HG03175 (cell line): ENCODE measurements around the gene PIP5K1C.

ENCODE experiments used
- ATAC-seq: cut with Tn5 transposase; IDR thresholded peaks from one replicate; pipeline ENCODE4 v1.9.1; 2021; ENCODE audit warnings: mild to moderate bottlenecking, moderate library complexity; ENCODE audit not compliant: unreplicated experiment

PIP5K1C gene

DNA sequence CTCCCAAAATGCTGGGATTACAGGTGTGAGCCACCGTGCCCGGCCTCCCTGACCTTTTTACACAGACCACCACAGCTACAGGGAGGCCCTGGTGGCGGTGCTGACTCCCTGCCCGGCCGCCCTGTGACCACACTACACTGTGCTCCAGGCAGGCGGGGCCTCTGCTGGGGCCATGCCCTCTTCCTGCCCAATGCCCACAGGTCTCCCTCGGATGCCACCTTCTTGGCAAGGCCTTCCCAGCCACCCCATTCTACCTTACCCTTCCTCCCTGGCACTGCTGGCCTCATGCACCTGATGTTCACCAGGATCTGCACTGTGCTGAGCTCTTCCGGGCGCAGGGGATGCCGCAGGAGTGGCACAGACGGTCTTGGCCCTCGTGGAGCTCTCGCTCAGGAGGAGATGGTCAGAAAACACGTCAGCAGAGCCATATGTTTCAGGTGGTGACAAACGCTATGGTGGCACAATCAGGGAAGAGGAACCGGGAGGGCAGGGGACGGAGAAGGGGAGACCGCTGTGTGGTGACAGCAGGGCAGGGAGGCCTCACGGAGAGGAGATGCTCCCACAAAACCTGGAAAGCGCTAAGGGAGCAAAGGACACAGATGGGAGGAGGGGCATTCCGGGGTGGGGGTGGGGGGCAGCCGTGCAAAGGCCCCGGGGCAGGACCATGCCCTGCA lies 4.1 kb downstream of the PIP5K1C start:
- no peak for ATAC-seq

- no peak for ATAC-seq
These were observed 5.0 kb downstream of the PIP5K1C start for GRCh38 chr19:3695124-3695733.

DNA sequence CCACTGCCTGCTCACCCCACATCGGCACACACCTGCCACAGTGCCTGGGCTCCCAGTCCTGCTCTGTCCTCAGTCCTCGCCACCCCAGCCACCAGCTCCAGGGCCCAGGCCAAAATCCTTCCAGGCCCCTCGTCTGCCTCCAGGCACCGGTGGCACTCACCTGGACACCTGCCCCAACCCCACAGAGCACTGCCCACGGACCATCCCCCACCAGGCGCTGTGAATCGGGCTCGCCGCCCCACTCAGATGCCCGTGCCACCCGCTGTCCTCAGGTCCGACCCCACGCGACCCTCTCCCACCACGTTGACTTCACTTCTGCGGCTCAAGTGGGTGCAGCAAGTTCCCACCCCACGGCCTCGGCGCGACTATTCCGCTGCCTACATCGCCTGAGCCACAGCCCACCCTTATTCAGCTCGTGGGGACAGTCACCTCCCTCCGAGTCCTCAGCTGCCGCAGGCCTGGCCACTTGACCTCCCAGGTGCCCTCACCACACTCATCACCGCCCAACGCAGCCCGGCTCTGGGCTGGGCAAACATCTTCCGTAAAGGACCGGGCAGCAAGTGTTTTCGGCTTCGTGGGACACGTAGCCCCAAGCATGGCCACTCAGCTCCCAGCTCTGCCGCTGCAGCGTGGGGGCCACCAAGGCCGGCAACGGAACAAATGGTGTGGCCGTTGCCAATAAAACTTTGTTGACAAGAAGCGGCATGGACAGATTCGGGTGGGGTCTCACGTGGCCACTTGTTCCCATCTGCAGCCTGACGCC lies 5.7 kb downstream of the PIP5K1C start:
- ATAC-seq: no peak

- no peak for ATAC-seq
These were observed 7.0 kb downstream of the PIP5K1C start for GRCh38 chr19:3693025-3693925.

DNA sequence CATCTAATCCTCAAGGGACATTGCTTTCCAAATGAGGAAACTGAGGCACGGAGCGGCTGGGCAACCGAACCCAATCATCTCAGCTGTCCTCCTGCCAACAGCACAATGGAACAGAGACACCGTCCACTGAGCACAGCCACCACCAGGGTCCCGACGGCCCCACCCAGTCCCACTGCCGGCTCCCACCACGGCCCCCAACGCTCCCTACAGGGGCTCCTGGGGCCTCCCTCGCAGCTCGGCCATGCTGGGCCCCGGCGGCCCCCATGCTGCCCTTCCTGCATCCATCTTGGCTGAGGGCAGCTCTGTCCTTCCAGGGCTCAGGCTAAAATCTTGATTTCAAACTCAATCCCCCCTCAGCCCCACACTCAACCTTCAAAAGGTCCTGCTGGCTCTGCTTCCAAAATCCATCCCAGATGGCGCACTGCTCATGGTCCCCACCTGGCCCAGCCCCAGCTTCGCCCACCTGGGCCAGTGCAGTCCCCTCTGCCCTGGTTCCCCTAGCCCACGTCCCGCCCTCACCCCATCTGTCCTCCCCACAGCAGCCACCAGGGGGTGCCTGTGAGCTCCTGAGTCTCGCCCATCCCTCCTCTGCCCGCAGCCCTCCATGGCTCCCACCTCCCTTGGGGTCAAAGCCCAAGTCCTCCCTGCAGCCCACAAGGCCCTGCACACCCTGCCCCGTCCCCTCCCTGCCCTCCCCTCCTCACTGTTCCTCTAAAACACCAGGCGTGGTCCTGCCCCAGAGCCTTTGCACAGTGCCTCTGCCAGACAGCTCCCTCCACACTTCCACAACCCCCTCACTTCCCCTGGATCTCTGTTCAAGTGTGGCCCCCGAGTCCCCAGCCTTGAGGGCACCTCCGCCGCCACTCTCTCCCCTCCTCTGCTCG lies 7.9 kb downstream of the PIP5K1C start:
- no peak for ATAC-seq

DNA sequence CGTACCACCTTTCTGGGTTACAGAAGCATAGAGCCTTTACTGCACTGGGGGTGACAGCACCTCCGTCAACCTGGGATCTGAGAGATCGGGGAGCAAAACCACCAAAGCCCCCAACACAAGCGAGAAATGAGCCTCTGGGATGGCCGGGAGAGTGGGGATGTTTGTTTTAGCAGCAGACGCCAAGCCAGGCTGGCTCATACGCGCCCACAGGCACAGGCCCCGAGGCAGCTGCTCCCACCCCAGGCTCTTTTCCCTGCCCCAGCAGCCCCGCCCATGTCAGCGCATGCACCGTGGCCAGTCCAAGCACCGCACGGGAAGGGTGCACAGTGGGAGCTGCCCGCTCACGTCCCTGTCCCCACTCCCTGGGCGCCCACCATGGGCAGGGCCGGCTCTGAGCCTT lies 8.5 kb downstream of the PIP5K1C start:
- ATAC-seq: no peak

- ATAC-seq: no peak
These were observed 8.9 kb downstream of the PIP5K1C start for GRCh38 chr19:3691372-3691716.

DNA sequence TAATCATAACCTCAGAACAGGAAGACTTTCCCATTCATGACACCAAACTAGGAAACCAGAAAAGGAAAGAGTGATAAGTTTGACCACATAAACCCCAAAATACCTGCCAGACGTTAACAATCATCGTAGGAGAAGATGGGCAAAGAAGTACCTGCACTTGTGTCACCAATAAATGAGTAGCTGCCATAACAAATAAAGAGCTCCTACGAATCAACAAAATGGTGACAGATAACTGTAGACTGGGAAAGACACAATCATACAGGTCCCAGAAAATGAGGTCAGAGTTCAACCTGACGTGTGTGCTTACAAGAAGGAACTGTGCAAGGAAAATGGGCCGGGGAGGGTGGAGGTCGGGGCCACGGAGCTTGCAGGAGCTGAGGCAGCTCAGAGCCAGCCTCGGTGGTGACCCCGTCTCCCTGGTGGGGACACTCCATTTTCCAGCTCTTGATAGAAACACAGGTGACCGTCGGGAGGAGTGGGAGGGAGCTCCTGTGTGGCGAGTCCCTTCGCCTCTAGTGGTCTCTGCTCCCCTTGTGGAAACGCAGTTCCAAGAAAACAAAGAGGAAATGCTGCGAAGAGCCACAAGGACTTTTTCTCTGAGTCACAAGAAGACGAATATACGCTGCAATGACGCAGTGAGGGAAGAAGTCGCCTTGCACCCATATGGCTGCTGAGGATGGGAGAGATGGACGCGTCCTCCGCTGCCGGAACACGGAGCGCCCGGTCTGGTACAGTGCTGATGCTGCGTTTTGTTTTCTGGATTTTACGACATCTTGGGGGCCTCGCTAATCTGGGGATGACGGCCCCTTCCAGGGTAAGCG lies 9.5 kb downstream of the PIP5K1C start:
- ATAC-seq: no peak

DNA sequence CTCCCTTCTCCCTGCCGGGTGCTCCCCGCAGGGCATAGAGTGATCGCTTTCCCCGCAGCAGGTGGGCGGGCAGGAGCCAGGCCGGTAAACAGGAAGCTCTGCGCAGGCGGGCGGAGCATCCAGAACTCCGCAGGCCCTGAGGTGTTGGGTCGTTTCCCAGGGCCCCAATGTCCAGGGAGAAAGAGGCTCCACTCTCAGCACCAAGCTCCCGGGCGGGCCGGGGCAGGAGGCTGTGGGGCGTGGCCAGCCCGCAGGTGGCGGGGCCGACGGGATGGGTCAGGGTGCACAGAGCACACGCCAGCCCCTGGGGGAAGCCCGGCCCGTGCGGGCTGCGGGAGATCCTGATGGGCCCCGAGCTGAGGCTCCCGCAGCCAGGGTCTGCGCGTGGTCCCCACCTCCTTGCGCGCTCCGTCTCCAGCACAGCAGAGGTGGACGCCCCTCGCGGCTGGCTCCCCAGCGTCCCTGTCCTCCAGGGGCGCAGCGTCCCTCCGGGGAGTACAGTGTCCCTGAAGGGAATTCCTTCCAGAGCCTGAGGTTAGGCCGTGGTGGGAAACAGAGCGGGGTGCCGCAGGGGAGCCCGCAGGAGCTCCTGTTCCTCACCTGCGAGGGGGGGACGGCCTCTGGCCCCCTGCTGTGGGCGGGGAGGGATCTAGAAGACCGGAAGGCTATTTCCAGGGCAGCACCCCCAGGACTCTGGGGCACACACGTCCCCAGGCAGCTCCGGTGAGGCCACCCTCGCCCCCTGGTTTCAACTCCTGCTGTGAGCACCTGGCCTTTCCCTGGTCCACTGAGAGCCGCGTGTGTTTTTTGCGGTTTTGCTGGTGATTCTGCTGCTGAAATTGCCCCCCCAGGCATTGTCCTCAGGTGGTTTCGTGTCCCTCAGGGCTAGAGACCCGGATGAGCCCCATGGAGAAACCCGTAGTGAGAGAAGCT lies 12.2 kb downstream of the PIP5K1C start:
- no peak for ATAC-seq

DNA sequence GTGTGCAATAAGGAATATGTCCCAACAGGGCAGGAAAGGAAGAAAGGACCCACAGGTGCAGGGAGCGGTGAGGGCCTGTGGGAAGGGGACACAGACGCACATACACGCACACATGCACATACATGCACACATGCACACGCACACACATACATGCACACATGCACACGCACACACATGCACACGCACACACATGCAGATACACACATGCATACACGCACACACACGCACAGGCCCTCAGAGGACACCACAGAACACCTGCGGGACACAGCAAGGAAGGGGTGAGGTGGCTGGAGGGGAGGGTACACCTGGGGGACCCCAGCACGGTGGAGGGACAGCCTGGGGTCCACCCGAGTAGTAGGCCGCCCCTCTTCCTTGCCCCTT lies 12.9 kb downstream of the PIP5K1C start:
- ATAC-seq: no peak

DNA sequence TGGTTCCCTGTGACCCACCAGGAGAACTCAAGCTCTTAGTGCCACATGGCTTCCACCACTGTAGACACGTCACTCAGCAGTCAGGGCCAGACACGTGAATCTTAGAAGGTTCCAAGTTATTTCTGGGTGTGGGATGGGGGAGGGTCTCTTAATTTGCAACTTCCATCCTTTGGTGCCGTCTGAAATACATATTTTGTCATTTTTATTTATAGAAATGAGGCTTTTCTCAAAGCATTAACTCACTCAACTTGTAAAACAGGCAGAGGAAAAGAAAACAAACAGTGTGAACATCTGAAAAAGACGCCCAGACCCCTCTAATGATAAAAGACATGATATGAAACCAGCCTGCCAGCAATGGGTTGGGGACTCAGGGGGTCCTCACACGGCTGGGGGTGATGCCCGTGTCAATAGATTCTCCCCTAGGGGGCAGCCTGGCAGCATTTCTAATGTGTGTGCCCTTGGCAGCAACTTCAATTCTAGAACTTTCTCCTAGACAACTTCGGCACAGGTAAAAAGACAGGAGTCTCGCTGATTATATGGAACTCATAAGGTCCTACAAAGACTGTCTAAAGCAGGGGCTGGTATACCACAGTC lies 15.4 kb downstream of the PIP5K1C start:
- no peak for ATAC-seq

DNA sequence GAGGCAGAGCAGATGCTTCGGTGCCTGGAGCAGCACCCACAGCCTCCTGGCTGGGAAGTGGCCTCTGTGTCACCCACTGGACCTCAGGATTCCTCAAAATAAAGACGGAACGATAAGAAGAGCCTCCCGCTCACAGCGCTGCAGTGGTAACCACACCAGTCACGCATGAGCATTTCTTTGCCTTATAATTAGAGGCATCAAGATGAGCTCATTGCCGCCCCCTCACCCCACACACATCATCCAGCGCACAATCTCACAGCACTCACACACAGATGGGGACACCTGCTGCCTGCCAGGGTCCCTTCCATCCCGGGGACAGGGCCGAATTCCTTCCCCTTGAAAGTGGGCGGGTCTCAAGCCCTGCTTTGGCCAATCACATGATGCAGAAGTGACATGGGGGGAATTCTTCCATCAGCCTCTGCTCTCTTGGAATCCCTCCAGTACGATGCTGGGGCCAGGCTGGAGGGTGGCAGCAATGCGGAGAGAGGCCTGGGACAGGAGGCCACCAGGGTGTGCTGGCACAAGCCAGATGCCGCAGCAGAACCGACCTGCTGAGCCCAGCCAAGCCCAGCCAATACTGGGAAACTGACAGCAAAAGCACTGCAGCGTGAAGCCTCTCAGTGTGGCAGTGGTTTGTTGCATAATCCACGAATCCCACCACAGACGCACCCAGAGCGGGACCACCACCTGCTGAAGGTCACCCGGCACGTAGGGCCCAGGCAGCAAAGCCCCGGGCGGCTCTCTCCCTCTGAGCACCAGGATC lies 16.0 kb downstream of the PIP5K1C start:
- no peak for ATAC-seq

DNA sequence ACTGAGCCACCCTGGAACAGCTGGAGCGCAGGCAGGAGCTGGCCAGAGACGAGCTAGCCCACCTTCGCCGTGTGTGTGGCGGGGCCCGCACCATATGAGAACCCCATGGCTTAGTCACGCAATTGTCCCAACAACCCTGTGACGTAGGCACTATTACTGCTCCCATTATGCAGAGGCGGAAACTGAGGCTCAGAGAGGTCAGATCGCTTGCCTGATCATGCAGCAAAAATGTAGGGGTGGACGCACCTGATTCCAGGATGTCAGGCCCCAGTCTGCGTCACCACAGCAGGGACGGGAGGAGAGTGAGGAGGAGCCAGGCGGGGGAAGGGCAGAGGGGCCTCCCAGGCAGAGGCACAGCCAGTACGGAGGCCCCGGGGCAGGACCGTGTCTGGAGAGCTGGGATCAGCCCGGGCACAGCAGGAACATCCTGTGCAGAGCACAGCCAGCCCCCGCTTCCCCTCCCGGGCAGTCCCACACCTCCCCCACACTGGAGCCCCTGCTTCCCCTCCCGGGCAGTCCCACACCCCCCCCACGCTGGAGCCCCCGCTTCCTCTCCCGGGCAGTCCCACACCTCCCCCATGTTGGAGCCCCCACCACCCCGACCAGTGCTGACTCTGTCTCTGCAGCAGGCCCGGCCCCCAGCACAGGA lies 16.7 kb downstream of the PIP5K1C start:
- no peak for ATAC-seq

DNA sequence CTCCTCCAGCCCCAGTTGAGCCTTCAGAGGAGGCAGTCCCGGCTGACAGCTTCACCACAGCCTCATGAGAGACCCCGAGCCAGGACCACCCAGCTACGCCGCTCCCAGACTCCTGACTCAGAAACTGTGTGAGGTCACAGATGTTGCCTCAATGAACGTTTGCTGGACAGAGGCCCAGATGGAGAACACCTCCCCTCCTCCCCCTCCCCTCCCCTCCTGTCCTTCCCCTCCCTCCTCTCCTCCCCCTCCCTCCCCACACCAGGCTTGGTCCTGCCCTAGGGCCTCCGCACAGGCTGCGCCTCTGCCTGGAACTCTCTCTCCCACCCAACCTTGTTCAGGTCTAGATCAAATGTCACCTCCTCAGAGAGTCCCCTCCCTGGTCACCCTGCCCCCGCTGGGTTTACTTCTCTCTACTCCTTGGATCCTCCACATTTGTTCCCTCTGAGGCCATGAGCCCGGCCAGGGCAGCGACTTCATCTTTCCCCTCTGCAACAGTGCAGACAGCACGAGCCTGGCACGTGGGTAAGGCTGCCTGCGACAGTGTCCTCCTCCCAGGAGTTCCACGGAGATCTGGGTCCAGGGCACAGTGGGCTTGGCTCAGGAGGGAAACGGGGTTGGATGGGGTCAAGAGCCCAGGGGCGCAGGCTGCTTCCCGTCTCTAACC lies 17.4 kb downstream of the PIP5K1C start:
- no peak for ATAC-seq

DNA sequence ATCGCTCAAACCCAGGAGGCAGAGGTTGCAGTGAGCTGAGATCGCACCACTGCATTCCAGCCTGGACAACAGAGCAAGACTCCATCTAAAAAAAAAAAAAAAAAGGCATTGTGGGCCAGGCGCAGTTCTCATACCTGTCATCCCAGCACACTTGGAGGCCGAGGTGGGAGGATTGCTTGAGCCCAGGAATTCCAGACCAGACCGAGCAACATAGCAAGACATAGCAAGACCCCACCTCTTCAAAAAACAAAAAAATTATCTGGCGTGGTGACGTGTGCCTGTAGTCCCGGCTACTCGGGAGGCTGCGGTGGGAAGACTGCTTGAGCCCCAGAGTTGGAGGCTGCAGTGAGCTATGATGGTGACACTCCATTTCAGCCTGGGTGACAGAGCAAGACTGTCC lies 18.0 kb downstream of the PIP5K1C start:
- ATAC-seq: no peak

GRCh38 chr19:3680939-3681338 lies 19.3 kb downstream of the PIP5K1C start:
- ATAC-seq: no peak
